Measurements from ENCODE around the gene PLEKHB2.
"Not testable (repeated sequence)": the region's sequence is repeated elsewhere in the genome, so short reads cannot be mapped to it uniquely, and the experiment has no call there.

Gene PLEKHB2

GRCh38 chr2:131064589-131065512 is 40.3 kb upstream of the PLEKHB2 start:
- H3K4me3 ChIP-seq (replicated peaks; ENCODE audit: low read depth, low read length): no peak overlapping the region
- no peak for TF ChIP-seq CTCF (IDR thresholded peaks at IDR 0.05; ENCODE audit: low read depth, low read length, missing control alignments)
- no peak for DNase-seq (ENCODE audit: extremely low read depth, low read depth)

GRCh38 chr2:131067465-131068125 is 37.5 kb upstream of the PLEKHB2 start:
- no peak overlapping the region for H3K4me3 ChIP-seq (replicated peaks; ENCODE audit: low read depth, low read length)

GRCh38 chr2:131068172-131068571 is 37.0 kb upstream of the PLEKHB2 start:
- not testable (repeated sequence) for H3K4me3 ChIP-seq (replicated peaks; ENCODE audit: low read depth, low read length); DNase-seq (ENCODE audit: extremely low read depth, low read depth)

More at GRCh38 chr2:131067465-131068125, 37.5 kb upstream of the PLEKHB2 start:
- TF ChIP-seq CTCF (IDR thresholded peaks at IDR 0.05; ENCODE audit: low read depth, low read length, missing control alignments): no peak
- no peak for DNase-seq (ENCODE audit: extremely low read depth, low read depth)

GRCh38 chr2:131075578-131075977 is 29.6 kb upstream of the PLEKHB2 start:
- not testable (repeated sequence) for H3K4me3 ChIP-seq (replicated peaks; ENCODE audit: low read depth, low read length); DNase-seq (ENCODE audit: extremely low read depth, low read depth)

GRCh38 chr2:131076707-131077106 is 28.4 kb upstream of the PLEKHB2 start:
- TF ChIP-seq CTCF (IDR thresholded peaks at IDR 0.05; ENCODE audit: low read depth, low read length, missing control alignments): no peak
- no peak for DNase-seq (ENCODE audit: extremely low read depth, low read depth)
- H3K4me3 ChIP-seq (replicated peaks; ENCODE audit: low read depth, low read length): no peak overlapping the region

- no peak overlapping the region for H3K4me3 ChIP-seq (replicated peaks; ENCODE audit: low read depth, low read length)
- TF ChIP-seq CTCF (IDR thresholded peaks at IDR 0.05; ENCODE audit: low read depth, low read length, missing control alignments): no peak
- no peak for DNase-seq (ENCODE audit: extremely low read depth, low read depth)
These were observed 27.8 kb upstream of the PLEKHB2 start for GRCh38 chr2:131077182-131077846.

- no peak for TF ChIP-seq CTCF (IDR thresholded peaks at IDR 0.05; ENCODE audit: low read depth, low read length, missing control alignments)
These were observed 27.2 kb upstream of the PLEKHB2 start for GRCh38 chr2:131077966-131078365.

GRCh38 chr2:131079931-131080330 is 25.2 kb upstream of the PLEKHB2 start:
- DNase-seq (ENCODE audit: extremely low read depth, low read depth); H3K4me3 ChIP-seq (replicated peaks; ENCODE audit: low read depth, low read length): not testable (repeated sequence)

More at GRCh38 chr2:131077966-131078365, 27.2 kb upstream of the PLEKHB2 start:
- no peak for DNase-seq (ENCODE audit: extremely low read depth, low read depth)
- H3K4me3 ChIP-seq (replicated peaks; ENCODE audit: low read depth, low read length): no peak overlapping the region

Measured in HFF-Myc (cell line).